Measurements from ENCODE around the gene ZNF221.
"Not testable (repeated sequence)": the region's sequence is repeated elsewhere in the genome, so short reads cannot be mapped to it uniquely, and the experiment has no call there.

Gene ZNF221

DNA sequence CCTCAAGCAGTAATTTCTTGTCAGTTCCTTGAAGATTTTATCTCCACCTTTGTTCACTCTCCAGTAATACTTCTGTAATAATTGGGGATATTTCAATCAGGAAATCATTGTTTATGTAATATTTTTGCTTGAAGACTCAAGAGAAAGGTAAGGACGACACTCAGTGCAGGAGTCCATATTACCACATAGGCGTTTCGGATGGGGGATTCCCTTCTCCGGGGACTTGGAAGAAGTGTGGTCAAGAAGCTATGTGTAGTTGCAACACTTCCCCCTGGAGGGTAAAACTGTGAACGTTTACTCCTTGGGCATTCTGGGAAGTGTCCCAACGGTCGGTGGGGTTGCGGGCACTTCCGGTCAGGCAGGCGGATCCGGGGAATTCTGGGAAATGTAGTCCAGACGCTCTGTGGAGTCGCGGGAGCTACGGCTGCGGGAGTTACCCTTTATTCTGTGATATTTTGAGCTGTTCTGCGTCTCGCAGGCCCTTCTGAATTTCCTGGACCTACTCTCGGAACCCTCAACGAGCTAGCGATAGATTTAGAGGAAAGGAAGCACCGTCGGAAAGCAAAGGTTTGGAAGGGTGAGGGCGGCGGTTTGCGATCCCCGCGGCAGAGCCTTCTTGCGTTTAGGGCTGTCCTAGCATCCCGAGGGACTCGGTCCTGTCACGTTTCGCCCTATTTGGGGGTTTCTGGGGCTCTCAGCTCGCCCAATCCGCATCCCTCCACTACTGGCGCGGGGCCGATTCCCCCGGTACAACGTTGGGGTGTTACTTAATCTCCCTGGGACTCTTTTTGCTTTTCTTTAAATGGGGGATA lies at the start of gene ZNF221:
Gene ZNF221 (plus strand): TSS at position 395 of the 812 bp plus-strand sequence. CDS start 11,499 bp downstream, outside the sequence.
- DNase-seq (ENCODE audit: low read depth in 2 of 2, low spot score in 1 of 2), result peak; percentile 5 to 16

DNA sequence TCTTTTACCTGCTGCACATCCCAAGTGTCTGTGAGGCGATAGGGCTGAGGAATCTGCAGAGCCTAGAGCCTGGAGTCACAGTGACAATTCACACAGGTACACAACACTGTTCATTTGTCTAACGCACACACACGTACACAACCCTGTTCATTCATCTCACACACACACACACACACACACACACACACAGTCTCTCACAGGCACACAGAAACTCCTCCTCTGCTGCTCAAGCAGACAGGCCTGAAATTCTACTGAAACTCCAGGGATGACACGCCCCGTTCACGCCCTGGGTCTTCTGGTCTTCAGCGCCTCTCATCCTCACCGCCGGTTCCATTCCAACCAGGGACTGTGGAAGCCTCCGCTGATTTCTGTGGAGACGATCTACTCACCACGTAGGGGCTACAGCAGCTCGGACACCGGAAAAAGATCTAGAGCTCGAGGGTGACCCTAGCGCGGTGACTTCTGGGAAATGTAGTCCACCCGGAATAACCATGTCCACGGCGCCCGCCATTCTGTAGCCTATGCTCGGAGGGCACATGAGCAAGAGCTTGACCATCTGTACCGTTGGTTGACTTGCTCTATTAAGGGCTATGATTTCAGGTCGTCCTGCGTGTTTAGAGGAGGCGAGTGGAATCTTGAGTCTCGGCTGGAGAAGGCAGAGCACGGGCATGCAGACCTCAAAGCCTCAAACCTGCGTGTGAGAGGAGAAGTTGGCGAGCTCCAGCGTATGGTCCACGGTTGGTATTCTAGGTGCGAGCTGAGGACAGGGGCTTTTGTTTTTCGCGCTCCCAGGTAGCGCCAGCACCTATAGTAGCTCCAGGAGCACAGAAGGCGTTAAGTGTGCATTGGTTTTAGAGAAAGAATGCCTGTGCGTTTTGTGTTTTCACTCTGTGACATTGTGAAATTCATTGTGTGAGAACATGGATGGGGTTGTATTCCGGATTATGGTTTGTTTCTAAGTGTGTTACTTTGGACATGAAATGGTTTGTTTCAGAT lies 49.3 kb upstream of the ZNF221 start:
- peak; percentile 30 to 43 for DNase-seq (ENCODE audit: low read depth in 2 of 2, low spot score in 1 of 2)

DNA sequence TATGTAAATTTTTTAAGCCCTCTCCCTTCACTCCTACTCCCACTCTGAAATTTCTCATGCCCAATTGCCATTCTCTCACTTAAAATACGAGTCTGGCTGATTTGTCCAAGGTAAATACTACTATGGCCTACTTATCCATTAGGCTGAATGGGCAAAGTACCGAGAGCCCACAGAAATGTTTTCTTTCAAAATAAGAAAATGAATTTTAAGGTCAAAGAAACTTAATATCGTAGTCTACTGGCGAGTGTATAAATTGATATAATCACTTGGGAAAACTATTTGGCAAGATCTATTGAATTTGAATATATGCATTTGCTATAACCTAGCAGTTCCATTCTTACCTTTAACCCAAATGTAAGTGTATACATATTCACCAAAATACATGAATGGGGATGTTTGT lies 48.6 kb upstream of the ZNF221 start:
- no peak for DNase-seq (ENCODE audit: low read depth in 2 of 2, low spot score in 1 of 2)

DNA sequence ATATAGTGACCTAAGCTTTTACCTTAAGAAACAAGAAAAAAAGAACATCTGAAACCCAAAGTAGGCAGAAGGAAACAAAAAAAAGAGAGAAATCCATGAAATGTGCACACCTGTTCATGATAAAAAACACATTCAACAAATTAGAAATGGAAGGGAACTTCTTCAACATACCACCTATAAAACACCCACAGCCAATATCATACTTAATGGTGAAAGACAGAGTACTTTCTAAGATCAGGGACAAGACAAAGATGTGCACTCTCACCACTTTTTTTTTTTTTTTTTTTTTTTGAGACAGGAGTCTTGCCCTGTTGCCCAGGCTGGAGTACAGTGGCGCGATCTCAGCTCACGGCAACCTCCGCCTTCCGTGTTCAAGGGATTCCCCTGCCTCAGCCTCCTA lies 45.1 kb upstream of the ZNF221 start:
- DNase-seq (ENCODE audit: low read depth in 2 of 2, low spot score in 1 of 2), result no peak

DNA sequence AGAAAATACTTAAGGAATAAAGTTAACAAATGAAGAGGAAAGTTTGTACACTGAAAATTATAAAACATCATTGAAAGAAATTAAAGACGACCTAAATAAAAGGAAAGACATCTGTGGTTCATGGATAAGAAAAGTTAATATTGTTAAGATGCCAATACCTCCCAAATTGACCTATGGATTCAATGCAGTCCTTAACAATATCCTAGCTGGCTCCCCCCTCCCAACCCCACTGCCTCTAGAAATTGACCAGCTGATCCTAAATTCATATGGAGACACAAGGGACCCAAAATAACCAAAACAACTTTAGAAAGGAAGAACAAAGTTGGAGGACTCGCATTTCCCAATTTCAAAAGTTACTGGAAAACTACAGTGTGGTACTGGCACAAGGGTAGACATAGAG lies 44.3 kb upstream of the ZNF221 start:
- DNase-seq (ENCODE audit: low read depth in 2 of 2, low spot score in 1 of 2), result no peak

DNA sequence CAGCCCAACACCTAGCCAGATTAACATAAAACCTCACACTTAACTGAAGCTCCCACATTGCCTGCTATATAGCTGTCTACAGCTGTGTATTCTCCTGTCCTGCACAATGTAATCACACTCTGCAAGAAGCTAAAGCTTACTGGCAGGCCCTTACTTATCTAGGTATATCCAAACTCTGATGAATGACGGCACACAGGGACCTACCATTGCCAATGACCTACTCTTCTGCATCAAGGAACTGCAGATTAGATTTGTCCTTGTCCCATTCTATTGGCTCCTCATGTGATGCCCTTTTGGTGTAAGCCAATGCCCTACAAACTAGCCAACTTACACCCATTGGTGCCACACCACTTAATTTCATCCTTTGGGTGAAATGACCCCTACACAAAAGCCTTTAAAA lies 42.4 kb upstream of the ZNF221 start:
- no peak for DNase-seq (ENCODE audit: low read depth in 2 of 2, low spot score in 1 of 2)

- no peak for DNase-seq (ENCODE audit: low read depth in 2 of 2, low spot score in 1 of 2)
These were observed 40.1 kb upstream of the ZNF221 start for GRCh38 chr19:43910884-43911283.

- DNase-seq (ENCODE audit: low read depth in 2 of 2, low spot score in 1 of 2), result no peak
These were observed 37.6 kb upstream of the ZNF221 start for GRCh38 chr19:43913383-43913782.

- DNase-seq (ENCODE audit: low read depth in 2 of 2, low spot score in 1 of 2), result no peak
These were observed 37.0 kb upstream of the ZNF221 start for GRCh38 chr19:43914051-43914450.

GRCh38 chr19:43923875-43924274 lies 27.2 kb upstream of the ZNF221 start:
- no peak for DNase-seq (ENCODE audit: low read depth in 2 of 2, low spot score in 1 of 2)

GRCh38 chr19:43928820-43929219 lies 22.2 kb upstream of the ZNF221 start:
- DNase-seq (ENCODE audit: low read depth in 2 of 2, low spot score in 1 of 2), result no peak

DNA sequence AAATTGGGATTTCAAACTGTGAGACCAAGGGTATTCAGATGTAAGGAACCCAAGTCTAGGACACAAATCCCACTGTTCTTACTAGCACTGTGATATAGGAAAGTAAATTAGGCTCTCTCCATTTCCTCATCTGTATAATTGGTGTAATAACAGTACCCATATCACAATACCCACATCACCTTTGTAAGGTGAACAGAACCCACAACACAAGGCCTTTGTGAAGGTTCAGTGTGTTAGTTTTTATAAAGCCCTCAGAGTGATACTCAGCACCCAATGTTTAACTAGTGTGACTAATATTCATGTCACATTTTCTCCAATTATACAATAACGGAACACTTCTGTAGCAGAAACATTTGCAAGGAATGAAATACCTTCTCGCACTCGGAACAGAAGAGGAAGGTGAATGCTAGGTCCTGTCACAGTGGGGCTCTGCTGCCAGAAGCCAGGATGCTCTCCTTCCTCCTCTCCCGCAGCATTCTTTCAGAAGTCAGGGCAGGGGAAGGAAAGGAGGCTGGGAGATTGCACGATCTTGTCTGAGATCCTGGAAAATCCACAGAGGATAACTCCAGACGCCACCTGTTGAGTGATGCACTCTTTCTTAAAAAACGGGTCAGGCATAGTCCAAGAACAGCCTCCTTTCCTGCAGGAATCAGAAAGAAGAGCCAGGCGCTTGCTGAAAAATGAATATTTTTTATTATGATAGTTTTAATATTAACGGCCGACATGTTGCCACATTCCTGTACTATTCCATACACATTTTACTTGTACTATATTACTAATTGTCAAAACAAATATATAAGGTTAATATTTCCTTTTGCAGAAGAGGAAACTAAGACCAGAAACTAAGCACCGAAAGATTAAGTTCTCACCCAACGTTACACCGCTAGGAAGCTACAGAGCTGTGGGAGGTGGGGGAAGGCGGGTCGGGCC lies 16.7 kb upstream of the ZNF221 start:
- DNase-seq (ENCODE audit: low read depth in 2 of 2, low spot score in 1 of 2), result no peak

DNA sequence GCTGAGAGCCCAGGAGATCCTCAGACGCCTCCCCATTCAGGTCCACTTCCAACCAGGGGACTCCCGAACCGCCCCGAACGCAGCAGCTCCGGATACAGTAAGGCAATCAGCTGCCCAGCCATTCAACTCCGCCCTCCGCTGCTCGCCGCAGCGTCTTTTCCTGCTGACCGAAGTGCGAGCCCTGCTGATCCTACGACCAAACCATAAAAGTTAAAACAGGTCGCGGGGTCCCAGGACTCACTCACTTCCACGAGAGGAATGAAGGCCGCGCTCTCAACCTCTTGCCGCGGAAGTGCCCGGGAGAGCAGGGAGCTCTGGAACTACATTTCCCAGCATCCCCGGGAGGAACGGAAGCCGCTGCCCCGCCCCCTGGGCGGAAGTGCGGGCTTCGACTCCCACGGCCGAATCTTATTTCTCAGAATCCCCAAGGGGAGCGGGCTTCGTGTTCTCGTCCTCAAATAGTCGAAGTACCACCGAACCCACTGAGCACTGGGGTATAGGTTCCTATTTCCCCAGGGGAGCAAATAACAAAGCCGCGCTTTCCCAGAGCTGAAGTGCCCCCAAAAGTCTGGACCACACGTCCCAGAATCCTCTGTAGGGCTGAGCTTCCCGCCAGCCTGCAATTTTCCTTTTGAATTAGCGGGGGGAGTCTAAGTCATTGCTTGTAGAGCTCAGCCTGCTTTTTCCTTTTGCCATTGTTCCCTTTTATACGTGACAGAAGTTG lies 15.9 kb upstream of the ZNF221 start, which contains the start of gene ZNF45:
Gene ZNF45 (minus strand): TSS at position 298 of the 724 bp plus-strand sequence. CDS start 13,097 bp downstream, outside the sequence.
- DNase-seq (ENCODE audit: low read depth in 2 of 2, low spot score in 1 of 2), result peak; percentile 61 to 72

- DNase-seq (ENCODE audit: low read depth in 2 of 2, low spot score in 1 of 2), result no peak
These were observed 14.8 kb upstream of the ZNF221 start for GRCh38 chr19:43936188-43936587.

GRCh38 chr19:43939557-43940260 lies 11.3 kb upstream of the ZNF221 start:
- no peak for DNase-seq (ENCODE audit: low read depth in 2 of 2, low spot score in 1 of 2)

DNA sequence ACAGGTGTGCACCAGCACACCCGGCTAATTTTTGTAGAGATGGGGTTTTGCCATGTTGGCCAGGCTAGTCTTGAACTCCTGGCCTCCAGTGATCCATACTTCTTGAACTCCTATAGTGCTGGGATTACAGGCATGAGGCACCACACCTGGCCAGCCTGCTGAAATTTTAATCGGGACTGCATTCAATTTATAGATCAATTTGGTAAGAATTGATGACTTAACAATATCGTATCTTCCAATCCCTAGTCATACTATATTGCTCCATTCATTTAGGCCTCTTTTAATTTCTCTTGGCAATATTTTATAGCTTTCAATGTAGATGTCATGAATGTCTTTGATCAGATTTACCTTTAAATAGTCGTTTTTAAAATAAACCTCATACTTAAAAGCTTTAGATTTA lies 10.3 kb upstream of the ZNF221 start:
- no peak for DNase-seq (ENCODE audit: low read depth in 2 of 2, low spot score in 1 of 2)

DNA sequence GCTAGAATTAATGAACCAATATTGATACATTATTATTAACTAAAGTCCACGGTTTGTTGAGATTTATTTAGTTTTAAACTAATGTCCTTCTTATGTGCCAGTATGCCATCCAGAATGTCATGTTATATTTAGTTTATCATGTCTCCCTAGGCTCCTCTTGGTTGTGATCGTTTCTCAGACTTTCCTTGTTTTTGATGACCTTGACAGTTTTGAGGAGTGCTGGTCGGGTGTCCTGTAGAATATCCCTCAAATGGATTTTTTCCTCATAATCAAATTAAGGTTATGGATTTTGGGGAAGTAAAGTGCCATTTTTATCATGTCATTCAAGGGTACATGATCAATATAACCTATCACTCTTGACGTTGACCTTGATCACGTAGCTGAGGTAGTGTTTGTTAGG lies 9.8 kb upstream of the ZNF221 start:
- no peak for DNase-seq (ENCODE audit: low read depth in 2 of 2, low spot score in 1 of 2)

- not testable (repeated sequence) for DNase-seq (ENCODE audit: low read depth in 2 of 2, low spot score in 1 of 2)
These were observed 3.6 kb upstream of the ZNF221 start for GRCh38 chr19:43947412-43947811.

- not testable (repeated sequence) for DNase-seq (ENCODE audit: low read depth in 2 of 2, low spot score in 1 of 2)
These were observed 1.2 kb upstream of the ZNF221 start for GRCh38 chr19:43949803-43950202.

All from stimulated activated CD8-positive, alpha-beta memory T cell treated with anti-CD3 and anti-CD28 coated beads, Interleukin-4, amount 100 ng/mL, for 1 hour (primary cell).